ENCODE data around the gene SFTPD.

GRCh38 chr10:79905322-79906314, 43.3 kb downstream of the SFTPD start:
- TF ChIP-seq CTCF (IDR thresholded peaks at IDR 0.05) (no peak), POLR2AphosphoS5 (IDR thresholded peaks at IDR 0.05) (no peak), POLR2A (IDR thresholded peaks at IDR 0.05) (no peak)
